HCT116 (cell line): ENCODE results near the gene SLC18B1. TPM values are rescaled to one million over a fixed set of nuclear protein-coding genes. Genes with fewer than 3 reads are reported as not detected.

Experiments used
- ATAC-seq: fragments of 200-7000 bp; cut with Tn5 transposase; 2 replicates; pipeline ENCODE4 v1.9.1; 2020; ENCODE audit warnings: mild to moderate bottlenecking, moderate library complexity
- BruUV-seq: library from RNA; stranded (reverse); fragments of 400-500 nt; replicated peaks from 2 replicates; lab custom pipeline; 2021; lab: Mats Ljungman, UMichigan
- CTCF ChIA-PET: fragments of 300-600 bp; sonication (Branson Sonifier 250); formaldehyde crosslinking; loops from one replicate; lab custom pipeline; 2021; ENCODE audit warnings: antibody characterized with exemption; lab: Charles Lee
- POLR2A ChIA-PET: fragments of 300-600, 350-600 bp; sonication (Branson Sonifier 250); formaldehyde crosslinking; loops from one replicate; lab custom pipeline; 2021; ENCODE audit warnings: antibody characterized with exemption; lab: Charles Lee
- RAD21 ChIA-PET, 2 experiments: fragments of 300-600 bp; sonication (Branson Sonifier 250); formaldehyde crosslinking; loops; one replicate each; lab custom pipeline; 2023; ENCODE audit warnings: low total read pairs in 2 of 2; ENCODE audit not compliant: uncharacterized antibody in 2 of 2, unreplicated experiment in 2 of 2, low non-redundant PET in 1 of 2; lab: Charles Lee
- DNase-seq: peaks from one replicate; pipeline ENCODE4 v3.0.0-alpha.2; 2010; ENCODE audit warnings: low read depth, low spot score
- H2AFZ ChIP-seq: fragments of 200-600 bp; shearing (Covaris generic), sonication (generic); 2 replicates; pipeline ENCODE4 v1.6.1; 2017; ENCODE audit warnings: low read depth, mixed run types, mixed read lengths, antibody characterized with exemption, low read length; ENCODE audit not compliant: poor library complexity, severe bottlenecking
- H3K27ac ChIP-seq: 2 replicates; pipeline ENCODE4 v1.5.1; 2012; ENCODE audit warnings: low read depth, low read length
- H3K27me3 ChIP-seq: fragments of 200-600 bp; sonication (generic); 2 replicates; pipeline ENCODE4 v1.6.1; 2016; ENCODE audit warnings: mixed run types, low read length, mixed read lengths; ENCODE audit not compliant: insufficient read depth
- H3K36me3 ChIP-seq, 2 experiments: fragments of 200-500 bp in 1 of 2; fragments of 200-600 bp in 1 of 2; sonication (Bioruptor generic) in 1 of 2; sonication (generic) in 1 of 2; 2 replicates each; pipeline versions ENCODE4 v1.5.1 to v1.6.1; 2014 to 2016; ENCODE audit warnings: low read length in 2 of 2, inconsistent platforms in 1 of 2, mixed read lengths in 1 of 2, mixed run types in 1 of 2; ENCODE audit not compliant: insufficient read depth in 2 of 2, control insufficient read depth in 1 of 2
- H3K4me1 ChIP-seq, 2 experiments: fragments of 200-600 bp in 1 of 2; sonication (generic) in 1 of 2; 2 replicates each; pipeline versions ENCODE4 v1.5.1 to v1.6.1; 2012 to 2017; ENCODE audit warnings: low read length in 2 of 2, inconsistent platforms in 1 of 2, mild to moderate bottlenecking in 1 of 2, mixed read lengths in 1 of 2, mixed run types in 1 of 2, moderate library complexity in 1 of 2; ENCODE audit not compliant: insufficient read depth in 2 of 2, control insufficient read depth in 1 of 2
- H3K4me2 ChIP-seq: fragments of 200-600 bp; sonication (generic); 2 replicates; pipeline ENCODE4 v1.6.1; 2017; ENCODE audit warnings: mixed run types, low read length, mixed read lengths
- H3K4me3 ChIP-seq, 2 experiments: fragments of 200-600 bp in 1 of 2; sonication (generic) in 1 of 2; replicated peaks in 1 of 2; 2 replicates each; pipeline ENCODE4 v1.5.1; 2011 to 2016; ENCODE audit warnings: low read length in 2 of 2, control low read depth in 1 of 2, low read depth in 1 of 2, mild to moderate bottlenecking in 1 of 2, mixed read lengths in 1 of 2, mixed run types in 1 of 2
- H3K79me2 ChIP-seq: fragments of 200-600 bp; sonication (generic); 2 replicates; pipeline ENCODE4 v1.6.1; 2017; ENCODE audit warnings: mild to moderate bottlenecking, mixed run types, low read length, moderate library complexity, mixed read lengths; ENCODE audit not compliant: insufficient read depth
- H3K9ac ChIP-seq: fragments of 200-600 bp; sonication (generic); 2 replicates; pipeline ENCODE4 v1.6.1; 2016; ENCODE audit warnings: low read length, mixed read lengths
- H3K9me2 ChIP-seq: fragments of 200-600 bp; sonication (generic), shearing (Covaris generic); 2 replicates; pipeline ENCODE4 v1.6.1; 2017; ENCODE audit warnings: mixed run types, mild to moderate bottlenecking, moderate library complexity; ENCODE audit not compliant: insufficient read depth
- H3K9me3 ChIP-seq, 2 experiments: fragments of 200-500 bp in 1 of 2; fragments of 200-600 bp in 1 of 2; sonication (Bioruptor generic) in 1 of 2; sonication (generic) in 1 of 2; 2 replicates each; pipeline ENCODE4 v1.6.1; 2014 to 2017; ENCODE audit warnings: low read length in 2 of 2, mixed read lengths in 2 of 2, inconsistent platforms in 1 of 2, low read depth in 1 of 2, mild to moderate bottlenecking in 1 of 2, mixed run types in 1 of 2, moderate library complexity in 1 of 2; ENCODE audit not compliant: control insufficient read depth in 1 of 2, insufficient read depth in 1 of 2
- H4K20me1 ChIP-seq: fragments of 200-600 bp; sonication (generic), shearing (Covaris generic); 2 replicates; pipeline ENCODE4 v1.6.1; 2017; ENCODE audit warnings: mixed run types, mild to moderate bottlenecking, moderate library complexity; ENCODE audit not compliant: insufficient read depth
- ATF3 ChIP-seq: IDR thresholded peaks from 2 replicates; pipeline ENCODE4 v1.6.1; 2012
- CBX3 ChIP-seq: IDR thresholded peaks from 2 replicates; pipeline ENCODE4 v1.6.1; 2012; ENCODE audit warnings: low read depth
- CTCF ChIP-seq, 3 experiments: fragments of 200-600 bp in 1 of 3; sonication (generic) in 1 of 3; IDR thresholded peaks in 2 of 3; conservative IDR thresholded peaks in 1 of 3; 2 replicates each; pipeline ENCODE4 v1.5.1; 2012 to 2017; ENCODE audit warnings: low read depth in 2 of 3, low read length in 2 of 3, antibody characterized with exemption in 1 of 3, borderline replicate concordance in 1 of 3, control low read depth in 1 of 3, mild to moderate bottlenecking in 1 of 3, mixed read lengths in 1 of 3, mixed run types in 1 of 3, moderate library complexity in 1 of 3; ENCODE audit not compliant: insufficient read depth in 1 of 3
- EGR1 ChIP-seq: IDR thresholded peaks from 2 replicates; pipeline ENCODE4 v1.6.1; 2012; ENCODE audit warnings: low read depth
- ELF1 ChIP-seq: IDR thresholded peaks from 2 replicates; pipeline ENCODE4 v1.6.1; 2012; ENCODE audit warnings: low read depth, borderline replicate concordance
- EZH2 ChIP-seq: fragments of 200-600 bp; sonication (generic); IDR thresholded peaks from 2 replicates; pipeline ENCODE4 v1.6.1; 2017; ENCODE audit warnings: antibody characterized with exemption, mixed run types
- EZH2phosphoT487 ChIP-seq: fragments of 200-600 bp; IDR thresholded peaks from 2 replicates; pipeline ENCODE4 v1.6.1; 2018; ENCODE audit warnings: antibody characterized with exemption, borderline replicate concordance
- POLR2A ChIP-seq: IDR thresholded peaks from 2 replicates; pipeline ENCODE4 v1.7.0; 2011; ENCODE audit warnings: borderline replicate concordance; ENCODE audit not compliant: insufficient read depth, insufficient read length; ENCODE audit errors: extremely low read depth
- POLR2AphosphoS5 ChIP-seq: IDR thresholded peaks from 2 replicates; pipeline ENCODE4 v1.6.1; 2011; ENCODE audit warnings: mild to moderate bottlenecking, low read depth, low read length, moderate library complexity
- RAD21 ChIP-seq: IDR thresholded peaks from 2 replicates; pipeline ENCODE4 v1.6.1; 2012; ENCODE audit warnings: low read depth, mild to moderate bottlenecking
- SIN3A ChIP-seq: IDR thresholded peaks from 2 replicates; pipeline ENCODE4 v1.6.1; 2012; ENCODE audit warnings: low read depth
- SP1 ChIP-seq: IDR thresholded peaks from 2 replicates; pipeline ENCODE4 v1.6.1; 2012; ENCODE audit warnings: low read depth
- SRF ChIP-seq: IDR thresholded peaks from 2 replicates; pipeline ENCODE4 v1.6.1; 2012; ENCODE audit warnings: low read depth
- TCF7L2 ChIP-seq: IDR thresholded peaks from 2 replicates; pipeline ENCODE4 v1.7.0; 2011; ENCODE audit warnings: borderline replicate concordance, inconsistent platforms; ENCODE audit not compliant: insufficient read depth, insufficient read length; ENCODE audit errors: extremely low read depth
- ZNF274 ChIP-seq: fragments of 200-500 bp; sonication (Bioruptor generic); IDR thresholded peaks from 2 replicates; pipeline ENCODE4 v1.6.1; 2014; ENCODE audit warnings: mild to moderate bottlenecking, low read depth, low read length, inconsistent platforms
- intact Hi-C: fragments of 100-400 bp; cut with micrococcal nuclease; formaldehyde crosslinking; loops from 2 replicates; pipeline ENCODE4 v1.10.0; 2022
- total RNA-seq: library from RNA; stranded (reverse); gene quantifications from one replicate; pipeline ENCODE4 v1.2.1, GENCODE V29; 2021; ENCODE audit not compliant: unreplicated experiment

SLC18B1 gene
- total RNA-seq, 1 experiment from 2014 or later, result 18.1 TPM

GRCh38 chr6:132812255-132812732 lies 13.9 kb upstream of the SLC18B1 start:
- BruUV-seq, result no TSS peak
- ATAC-seq (no peak), DNase-seq (no peak)
- no peaks in the 10 kb centered on the region for H3K27me3 ChIP-seq
- intact Hi-C loops, result loop anchor here (2.0 to 5.0 kb wide), 2 partner anchors 13 to 285 kb away; partner anchors contain the start of gene SLC18B1
- no peaks in the 10 kb centered on the region for H3K9me2 ChIP-seq
- ChIA-PET POLR2A (interaction anchor here (0.7 to 1.5 kb wide), 3 partner anchors 12 to 954 kb away, joined by 3 to 7 read pairs (median 4); no protein-coding TSS in a partner anchor), CTCF (interaction anchor here (1.1 to 1.3 kb wide), 2 partner anchors 13 to 14 kb away, joined by 4 read pairs; partner anchors contain the start of gene SLC18B1), RAD21 (interaction anchor here in 1 of 2 experiments (0.7 kb wide), 2 partner anchors 14 to 45 kb away, joined by 4 read pairs; partner anchors contain the start of gene SLC18B1)
- no peaks in the 10 kb centered on the region for H3K9me3 ChIP-seq
- peak overlapping the region; percentile 79 for H3K4me2 ChIP-seq
- H3K9ac ChIP-seq, result peak overlapping the region; percentile 88
- peak overlapping the region; percentile 93 for H3K27ac ChIP-seq
- H4K20me1 ChIP-seq, result peaks cover 22% of the 10 kb centered on the region
- H3K4me3 ChIP-seq, result peak overlapping the region; percentile 94 to 95
- TF ChIP-seq POLR2A, result no peak
- no peak for TF ChIP-seq SRF
- TF ChIP-seq ELF1, result no peak
- no peak for TF ChIP-seq POLR2AphosphoS5
- TF ChIP-seq EZH2phosphoT487, result no peak
- TF ChIP-seq SP1, result no peak
- TF ChIP-seq CBX3, result no peak
- TF ChIP-seq SIN3A, result no peak
- TF ChIP-seq EGR1, result no peak
- TF ChIP-seq TCF7L2, result no peak
- no peak for TF ChIP-seq RAD21
- TF ChIP-seq EZH2, result no peak
- no peak for TF ChIP-seq CTCF (IDR thresholded peaks at IDR 0.05 in 2 of 3, conservative IDR thresholded peaks at IDR 0.05 in 1 of 3; ENCODE audit: borderline replicate concordance in 1 of 3, insufficient read depth in 1 of 3, low read depth in 2 of 3, low read length in 2 of 3)
- TF ChIP-seq ATF3, result no peak
- TF ChIP-seq ZNF274, result no peak
- peaks cover 29% of the 10 kb centered on the region for H3K79me2 ChIP-seq
- H3K4me1 ChIP-seq, result peaks cover 9 to 41% of the 10 kb centered on the region in 2 experiments
- H2AFZ ChIP-seq, result peak overlapping the region; percentile 29
- H3K36me3 ChIP-seq, result peaks cover 15 to 26% of the 10 kb centered on the region in 2 experiments
